CD8-positive, alpha-beta memory T cell (primary cell): ENCODE results near the gene AVEN. TPM values are rescaled to one million over a fixed set of nuclear protein-coding genes. Genes with fewer than 3 reads are reported as not detected.

Source experiments
- CTCF ChIA-PET: fragments of 350-600 bp; sonication (Branson Sonifier 250); formaldehyde crosslinking; loops from one replicate; lab custom pipeline; 2021; ENCODE audit warnings: antibody characterized with exemption; lab: Charles Lee
- POLR2A ChIA-PET: fragments of 350-600 bp; sonication (Branson Sonifier 250); formaldehyde crosslinking; loops from one replicate; lab custom pipeline; 2021; ENCODE audit warnings: antibody characterized with exemption; lab: Charles Lee
- DNase-seq, 5 donors: peaks; one replicate each; pipeline versions ENCODE4 v3.0.0 to v3.0.0-alpha.2; 2020 to 2022; ENCODE audit warnings: mixed read lengths in 1 of 5
- H3K27ac ChIP-seq: one replicate; pipeline ENCODE4 v1.7.0; 2013; ENCODE audit warnings: low read depth, mild to moderate bottlenecking, low read length, moderate library complexity
- H3K27me3 ChIP-seq: 2 replicates; pipeline ENCODE4 v1.7.0; 2013; ENCODE audit warnings: low read length, mild to moderate bottlenecking; ENCODE audit not compliant: insufficient read depth, poor library complexity, severe bottlenecking
- H3K36me3 ChIP-seq: 2 replicates; pipeline ENCODE4 v1.7.0; 2013; ENCODE audit warnings: mild to moderate bottlenecking, low read length, moderate library complexity; ENCODE audit not compliant: insufficient read depth
- H3K4me1 ChIP-seq: 2 replicates; pipeline ENCODE4 v1.7.0; 2013; ENCODE audit warnings: mild to moderate bottlenecking, low read length, moderate library complexity; ENCODE audit not compliant: insufficient read depth
- H3K4me3 ChIP-seq: 2 replicates; pipeline ENCODE4 v1.7.0; 2013; ENCODE audit warnings: mild to moderate bottlenecking, low read length
- H3K9me3 ChIP-seq: 2 replicates; pipeline ENCODE4 v1.7.0; 2013; ENCODE audit warnings: mild to moderate bottlenecking, low read length
- H3K27ac Mint-ChIP-seq, 8 donors: one replicate each; pipeline ENCODE4 v1.8.0; 2020 to 2021; ENCODE audit warnings: mixed read lengths in 8 of 8, mild to moderate bottlenecking in 6 of 8, inconsistent platforms in 3 of 8, moderate library complexity in 3 of 8
- H3K27me3 Mint-ChIP-seq, 2 donors: one replicate each; pipeline ENCODE4 v1.8.0; 2020 to 2021; ENCODE audit warnings: mixed read lengths in 2 of 2, mild to moderate bottlenecking in 1 of 2, moderate library complexity in 1 of 2
- H3K36me3 Mint-ChIP-seq, 3 donors: one replicate each; pipeline ENCODE4 v1.8.0; 2020 to 2021; ENCODE audit warnings: mixed read lengths in 3 of 3, inconsistent platforms in 1 of 3, mild to moderate bottlenecking in 1 of 3
- H3K4me1 Mint-ChIP-seq, 3 donors: one replicate each; pipeline ENCODE4 v1.8.0; 2020 to 2021; ENCODE audit warnings: mixed read lengths in 3 of 3, inconsistent platforms in 1 of 3, mild to moderate bottlenecking in 1 of 3
- H3K4me3 Mint-ChIP-seq, 7 donors: one replicate each; pipeline ENCODE4 v1.8.0; 2020 to 2021; ENCODE audit warnings: mixed read lengths in 7 of 7, mild to moderate bottlenecking in 6 of 7, moderate library complexity in 4 of 7, inconsistent platforms in 2 of 7
- H3K9me3 Mint-ChIP-seq, 5 donors: one replicate each; pipeline ENCODE4 v1.8.0; 2020 to 2022; ENCODE audit warnings: mixed read lengths in 5 of 5, mild to moderate bottlenecking in 3 of 5, moderate library complexity in 2 of 5, inconsistent platforms in 1 of 5
- polyA plus RNA-seq: library from polyadenylated mRNA; unstranded; fragments of 300-500 nt; fragmentation: Illumina TruSeq; gene quantifications from one replicate; pipeline ENCODE4 v1.2.3, GENCODE V29; 2021
- total RNA-seq, 2 experiments: library from RNA; stranded (reverse); gene quantifications; one replicate each; pipeline ENCODE4 v1.2.3, GENCODE V29; 2021

The AVEN gene
- total and polyA plus RNA-seq, 3 experiments from 2014 or later, result 9.6 to 24.6 (median 23.0) TPM

DNA sequence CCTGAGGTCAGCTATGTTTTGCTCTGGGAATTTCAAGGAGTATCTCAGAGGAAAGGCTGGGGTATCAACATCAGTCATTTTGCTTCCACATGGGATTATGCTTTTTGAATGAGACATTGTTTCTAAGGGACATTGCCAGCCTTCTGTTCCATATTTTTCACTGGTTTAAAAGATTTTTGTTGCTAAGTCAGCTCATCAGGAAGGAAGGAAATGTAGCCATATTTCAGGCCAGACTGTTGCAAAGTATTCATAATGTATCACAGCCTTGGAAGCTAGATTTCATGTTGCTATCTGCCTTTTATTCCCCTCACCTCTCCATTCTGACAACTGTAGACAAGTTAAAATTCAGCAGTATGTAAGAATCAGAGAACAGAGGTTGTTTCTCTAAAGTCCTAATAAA, 131.7 kb downstream of the AVEN start:
- H3K4me1 Mint-ChIP-seq, result peaks cover 0 to 1% (median 0%) of the 10 kb centered on the region in 3 donors
- POLR2A ChIA-PET, result no interaction called here
- H3K27me3 Mint-ChIP-seq, result no peaks in the 10 kb centered on the region
- Histone ChIP-seq H3K27ac (no peak overlapping the region), H3K4me3 (no peak overlapping the region), H3K27me3 (no peaks in the 10 kb centered on the region), H3K4me1 (no peaks in the 10 kb centered on the region), H3K36me3 (no peaks in the 10 kb centered on the region), H3K9me3 (no peaks in the 10 kb centered on the region)
- H3K9me3 Mint-ChIP-seq, result no peaks in the 10 kb centered on the region
- DNase-seq, result no peak
- H3K36me3 Mint-ChIP-seq, result peaks cover 0 to 14% (median 1%) of the 10 kb centered on the region in 3 donors
- CTCF ChIA-PET, result no interaction called here
- H3K4me3 Mint-ChIP-seq, result no peak overlapping the region
- H3K27ac Mint-ChIP-seq, result no peak overlapping the region

GRCh38 chr15:33903661-33904060, 135.3 kb downstream of the AVEN start:
- no peaks in the 10 kb centered on the region for H3K27me3 Mint-ChIP-seq

GRCh38 chr15:33902043-33902442, 137.0 kb downstream of the AVEN start:
- Mint-ChIP-seq H3K27ac (no peak overlapping the region), H3K4me3 (no peak overlapping the region), H3K4me1 (no peaks in the 10 kb centered on the region), H3K27me3 (no peaks in the 10 kb centered on the region), H3K36me3 (peaks cover 0 to 31% (median 1%) of the 10 kb centered on the region in 3 donors), H3K9me3 (peaks cover 0 to 2% (median 0%) of the 10 kb centered on the region in 5 donors)
- no peak for DNase-seq
- H3K27me3 ChIP-seq, result no peaks in the 10 kb centered on the region
- POLR2A ChIA-PET, result no interaction called here
- H3K4me1 ChIP-seq, result no peaks in the 10 kb centered on the region
- no peak overlapping the region for H3K4me3 ChIP-seq
- H3K9me3 ChIP-seq, result no peaks in the 10 kb centered on the region
- H3K27ac ChIP-seq, result no peak overlapping the region
- CTCF ChIA-PET, result no interaction called here
- H3K36me3 ChIP-seq, result no peaks in the 10 kb centered on the region

More at GRCh38 chr15:33903661-33904060, 135.3 kb downstream of the AVEN start:
- Histone ChIP-seq H3K4me3 (no peak overlapping the region), H3K9me3 (no peaks in the 10 kb centered on the region), H3K27ac (no peak overlapping the region), H3K27me3 (no peaks in the 10 kb centered on the region), H3K36me3 (no peaks in the 10 kb centered on the region), H3K4me1 (no peaks in the 10 kb centered on the region)
- Mint-ChIP-seq H3K4me3 (no peak overlapping the region), H3K9me3 (peaks cover 0 to 2% (median 0%) of the 10 kb centered on the region in 5 donors), H3K36me3 (peaks cover 0 to 31% (median 1%) of the 10 kb centered on the region in 3 donors), H3K4me1 (no peaks in the 10 kb centered on the region), H3K27ac (no peak overlapping the region)
- no peak for DNase-seq
- CTCF ChIA-PET, result no interaction called here
- POLR2A ChIA-PET, result no interaction called here

DNA sequence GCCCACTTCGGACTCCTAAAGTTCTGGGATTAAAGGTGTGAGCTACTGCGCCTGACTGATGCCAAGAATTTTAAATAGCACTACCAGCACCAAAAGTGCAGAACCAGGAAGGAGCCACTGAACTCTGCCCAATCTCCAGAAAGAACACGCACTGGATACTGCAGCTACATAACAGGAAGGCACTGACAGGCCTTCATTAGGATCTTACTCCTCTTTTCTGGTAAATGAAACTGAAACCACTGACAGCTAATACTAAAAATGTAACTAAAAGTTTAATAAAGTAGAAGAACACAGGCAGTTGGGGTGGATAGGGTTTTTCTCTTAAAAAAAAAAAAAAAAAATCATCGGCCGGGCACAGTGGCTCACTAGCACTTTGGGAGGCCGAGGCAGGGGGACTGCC, 144.8 kb downstream of the AVEN start:
- Mint-ChIP-seq H3K4me3 (no peak overlapping the region), H3K4me1 (no peaks in the 10 kb centered on the region), H3K36me3 (peaks cover 0 to 9% (median 0%) of the 10 kb centered on the region in 3 donors), H3K9me3 (peaks cover 0 to 8% (median 1%) of the 10 kb centered on the region in 5 donors), H3K27me3 (no peaks in the 10 kb centered on the region), H3K27ac (no peak overlapping the region)
- H3K27me3 ChIP-seq, result no peaks in the 10 kb centered on the region
- ChIA-PET CTCF (no interaction called here), POLR2A (no interaction called here)
- H3K27ac ChIP-seq, result no peak overlapping the region
- DNase-seq, result no peak
- no peaks in the 10 kb centered on the region for H3K9me3 ChIP-seq
- H3K4me1 ChIP-seq, result no peaks in the 10 kb centered on the region
- H3K4me3 ChIP-seq, result no peak overlapping the region
- no peaks in the 10 kb centered on the region for H3K36me3 ChIP-seq

DNA sequence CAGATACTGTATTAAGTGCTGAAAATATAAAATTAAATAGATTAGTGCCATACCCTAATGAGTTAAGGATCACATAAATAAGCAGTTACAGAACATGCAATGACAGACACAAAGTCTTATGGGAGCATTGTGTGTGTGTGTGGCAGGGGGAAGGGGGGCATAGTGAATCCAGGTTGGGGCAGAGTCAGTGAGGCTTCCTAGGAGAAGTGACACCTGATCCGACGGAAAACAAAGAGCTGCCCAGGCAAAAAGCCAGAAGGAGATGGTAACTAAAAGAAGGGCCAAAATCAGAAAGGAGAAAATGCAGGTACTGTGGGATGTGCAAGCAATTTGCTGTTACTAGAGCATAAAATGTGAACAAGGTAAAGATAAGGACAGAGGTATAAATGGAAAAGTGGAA, 150.8 kb downstream of the AVEN start:
- POLR2A ChIA-PET, result no interaction called here
- no peaks in the 10 kb centered on the region for H3K9me3 ChIP-seq
- CTCF ChIA-PET, result no interaction called here
- no peaks in the 10 kb centered on the region for H3K27me3 ChIP-seq
- no peaks in the 10 kb centered on the region for H3K4me1 ChIP-seq
- DNase-seq, result no peak
- no peak overlapping the region for H3K4me3 ChIP-seq
- no peak overlapping the region for H3K27ac ChIP-seq
- no peaks in the 10 kb centered on the region for H3K36me3 ChIP-seq
- H3K9me3 Mint-ChIP-seq, result peaks cover 0 to 8% (median 7%) of the 10 kb centered on the region in 5 donors
- H3K27me3 Mint-ChIP-seq, result no peaks in the 10 kb centered on the region
- H3K27ac Mint-ChIP-seq, result no peak overlapping the region
- H3K4me3 Mint-ChIP-seq, result no peak overlapping the region
- H3K36me3 Mint-ChIP-seq, result peaks cover 0 to 29% (median 2%) of the 10 kb centered on the region in 3 donors
- H3K4me1 Mint-ChIP-seq, result no peaks in the 10 kb centered on the region

DNA sequence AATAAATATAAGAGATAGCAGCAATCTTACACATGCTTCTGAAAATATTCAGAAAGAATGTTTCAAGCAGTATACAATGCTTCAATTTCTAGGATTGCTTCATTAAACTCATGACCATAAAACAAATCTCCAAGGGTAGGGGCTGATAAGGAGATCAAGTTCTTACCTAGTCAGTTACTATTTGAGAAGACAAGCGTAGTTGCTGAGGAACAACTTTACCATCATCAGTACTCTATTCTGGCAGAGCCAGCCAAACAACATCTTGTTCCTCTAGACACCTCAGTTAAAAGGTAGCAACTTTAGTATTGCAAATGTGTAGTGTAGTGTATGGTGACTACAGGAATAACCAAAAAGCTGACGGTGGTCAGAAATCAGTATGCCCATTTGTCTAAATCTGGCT, 156.1 kb downstream of the AVEN start:
- Histone ChIP-seq H3K27ac (no peak overlapping the region), H3K9me3 (no peaks in the 10 kb centered on the region), H3K4me1 (no peaks in the 10 kb centered on the region), H3K4me3 (no peak overlapping the region), H3K36me3 (no peaks in the 10 kb centered on the region), H3K27me3 (no peaks in the 10 kb centered on the region)
- Mint-ChIP-seq H3K27me3 (no peaks in the 10 kb centered on the region), H3K4me1 (no peaks in the 10 kb centered on the region), H3K9me3 (peaks cover 0 to 8% (median 0%) of the 10 kb centered on the region in 5 donors), H3K27ac (peak overlapping the region in 1 of 8 donors; percentile 85), H3K36me3 (peaks cover 0 to 18% (median 0%) of the 10 kb centered on the region in 3 donors), H3K4me3 (no peak overlapping the region)
- ChIA-PET POLR2A (no interaction called here), CTCF (no interaction called here)
- DNase-seq, result no peak

- Mint-ChIP-seq H3K27ac (no peak overlapping the region), H3K4me3 (no peak overlapping the region), H3K36me3 (peaks cover 7 to 16% (median 10%) of the 10 kb centered on the region in 3 donors), H3K4me1 (no peaks in the 10 kb centered on the region), H3K9me3 (no peaks in the 10 kb centered on the region), H3K27me3 (no peaks in the 10 kb centered on the region)
- Histone ChIP-seq H3K9me3 (no peaks in the 10 kb centered on the region), H3K27me3 (no peaks in the 10 kb centered on the region), H3K4me1 (no peaks in the 10 kb centered on the region), H3K36me3 (no peaks in the 10 kb centered on the region), H3K27ac (no peak overlapping the region), H3K4me3 (no peak overlapping the region)
- ChIA-PET CTCF (interaction anchor here (1.2 kb wide), 1 partner anchor 13 kb away, joined by 3 read pairs; no protein-coding TSS in a partner anchor), POLR2A (no interaction called here)
- no peak for DNase-seq
Observed at GRCh38 chr15:33874156-33874555, 164.8 kb downstream of the AVEN start.

GRCh38 chr15:33872416-33873106, 166.4 kb downstream of the AVEN start:
- H3K36me3 ChIP-seq, result no peaks in the 10 kb centered on the region
- DNase-seq, result no peak
- H3K4me3 Mint-ChIP-seq, result no peak overlapping the region
- no peaks in the 10 kb centered on the region for H3K9me3 ChIP-seq
- H3K36me3 Mint-ChIP-seq, result peaks cover 9 to 16% (median 14%) of the 10 kb centered on the region in 3 donors
- no peak overlapping the region for H3K4me3 ChIP-seq
- POLR2A ChIA-PET, result no interaction called here
- H3K4me1 Mint-ChIP-seq, result no peaks in the 10 kb centered on the region
- H3K27ac ChIP-seq, result no peak overlapping the region
- CTCF ChIA-PET, result no interaction called here
- H3K9me3 Mint-ChIP-seq, result no peaks in the 10 kb centered on the region
- no peaks in the 10 kb centered on the region for H3K27me3 Mint-ChIP-seq
- H3K4me1 ChIP-seq, result no peaks in the 10 kb centered on the region
- H3K27me3 ChIP-seq, result no peaks in the 10 kb centered on the region
- no peak overlapping the region for H3K27ac Mint-ChIP-seq
